Activated naive CD8-positive, alpha-beta T cell treated with anti-CD3 and anti-CD28 coated beads for 36 hours (primary cell): ENCODE measurements around the gene TRIO. TPM values are rescaled to one million over a fixed set of nuclear protein-coding genes. Genes with fewer than 3 reads are reported as not detected.
"Not testable (repeated sequence)": the region's sequence is repeated elsewhere in the genome, so short reads cannot be mapped to it uniquely, and the experiment has no call there.

Source experiments
- DNase-seq: peaks from one replicate; pipeline ENCODE4 v3.0.0; 2021
- H3K27ac Mint-ChIP-seq: one replicate; pipeline ENCODE4 v1.8.0; 2022; ENCODE audit warnings: mild to moderate bottlenecking, moderate library complexity, mixed read lengths
- H3K27me3 Mint-ChIP-seq: one replicate; pipeline ENCODE4 v1.8.0; 2022; ENCODE audit warnings: mild to moderate bottlenecking, mixed read lengths
- H3K36me3 Mint-ChIP-seq: one replicate; pipeline ENCODE4 v1.8.0; 2021; ENCODE audit warnings: mild to moderate bottlenecking, mixed read lengths
- H3K4me1 Mint-ChIP-seq: one replicate; pipeline ENCODE4 v1.8.0; 2021; ENCODE audit warnings: mixed read lengths
- H3K4me3 Mint-ChIP-seq: one replicate; pipeline ENCODE4 v1.8.0; 2022; ENCODE audit warnings: mild to moderate bottlenecking, moderate library complexity, mixed read lengths
- H3K9me3 Mint-ChIP-seq: one replicate; pipeline ENCODE4 v1.8.0; 2022; ENCODE audit warnings: mixed read lengths
- total RNA-seq, 2 experiments: library from RNA; stranded (reverse); gene quantifications; one replicate each; pipeline ENCODE4 v1.2.3, GENCODE V29; 2021

TRIO gene
- total RNA-seq, 2 experiments from 2014 or later = 7.4 to 9.8 TPM

- H3K4me1 Mint-ChIP-seq = no peaks in the 10 kb centered on the region
- peaks cover 6% of the 10 kb centered on the region for H3K27me3 Mint-ChIP-seq
- H3K9me3 Mint-ChIP-seq = no peaks in the 10 kb centered on the region
- H3K36me3 Mint-ChIP-seq = no peaks in the 10 kb centered on the region
- H3K4me3 Mint-ChIP-seq = no peak overlapping the region
- no peak for DNase-seq
- no peak overlapping the region for H3K27ac Mint-ChIP-seq
These were observed 46.5 kb downstream of the TRIO start for GRCh38 chr5:14189680-14190079.

GRCh38 chr5:14190194-14191164 lies 47.3 kb downstream of the TRIO start:
- H3K4me1 Mint-ChIP-seq = no peaks in the 10 kb centered on the region
- H3K9me3 Mint-ChIP-seq = no peaks in the 10 kb centered on the region
- H3K27ac Mint-ChIP-seq = no peak overlapping the region
- H3K27me3 Mint-ChIP-seq = peaks cover 11% of the 10 kb centered on the region
- no peaks in the 10 kb centered on the region for H3K36me3 Mint-ChIP-seq
- H3K4me3 Mint-ChIP-seq = no peak overlapping the region
- DNase-seq = no peak

DNA sequence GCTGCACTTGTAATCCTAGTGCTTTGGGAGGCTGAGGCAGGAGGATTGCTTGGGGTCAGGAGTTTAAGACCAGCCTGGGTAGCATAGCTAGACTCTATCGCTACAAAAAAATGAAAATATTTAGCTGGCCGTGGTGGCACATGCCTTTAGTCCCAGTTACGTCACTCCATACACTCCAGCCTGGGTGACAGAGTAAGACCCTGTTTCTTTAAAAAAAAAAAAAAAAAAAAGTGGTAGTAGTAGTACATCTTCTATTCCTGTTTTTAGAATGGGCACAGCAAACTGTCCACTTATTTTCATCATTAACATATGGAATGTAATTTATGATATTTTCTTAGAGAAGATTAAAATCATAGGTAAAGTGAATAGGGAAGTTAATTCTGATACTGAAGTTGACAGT lies 48.2 kb downstream of the TRIO start:
- Mint-ChIP-seq H3K9me3 (no peaks in the 10 kb centered on the region), H3K27ac (no peak overlapping the region), H3K27me3 (peaks cover 15% of the 10 kb centered on the region), H3K4me3 (no peak overlapping the region), H3K36me3 (no peaks in the 10 kb centered on the region), H3K4me1 (no peaks in the 10 kb centered on the region)
- no peak for DNase-seq

DNA sequence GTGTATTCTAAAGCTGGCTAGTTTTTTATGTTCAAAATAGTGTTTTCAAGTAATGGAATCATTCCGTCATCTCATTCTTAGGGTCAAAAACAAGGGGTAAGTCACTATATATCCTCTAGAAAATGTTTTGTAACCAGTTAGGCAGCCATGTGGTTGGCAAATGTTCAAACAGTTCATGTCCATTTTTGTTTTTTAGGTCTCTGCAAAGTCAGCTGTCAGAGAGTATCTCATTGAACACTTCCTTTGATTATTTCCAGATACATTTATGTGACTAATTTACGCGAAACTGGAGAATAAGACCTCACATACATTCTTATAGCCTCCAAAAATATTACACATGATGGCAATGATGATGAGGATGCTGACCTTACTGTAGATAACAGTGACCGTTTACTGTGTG lies 50.4 kb downstream of the TRIO start:
- H3K9me3 Mint-ChIP-seq = no peaks in the 10 kb centered on the region
- H3K4me3 Mint-ChIP-seq = no peak overlapping the region
- H3K4me1 Mint-ChIP-seq = no peaks in the 10 kb centered on the region
- H3K27me3 Mint-ChIP-seq = peaks cover 20% of the 10 kb centered on the region
- H3K36me3 Mint-ChIP-seq = no peaks in the 10 kb centered on the region
- no peak for DNase-seq
- H3K27ac Mint-ChIP-seq = no peak overlapping the region

- Mint-ChIP-seq H3K27me3 (peaks cover 20% of the 10 kb centered on the region), H3K27ac (no peak overlapping the region), H3K4me3 (no peak overlapping the region), H3K4me1 (no peaks in the 10 kb centered on the region), H3K36me3 (no peaks in the 10 kb centered on the region), H3K9me3 (no peaks in the 10 kb centered on the region)
- DNase-seq = no peak
These were observed 52.4 kb downstream of the TRIO start for GRCh38 chr5:14195588-14195987.

DNA sequence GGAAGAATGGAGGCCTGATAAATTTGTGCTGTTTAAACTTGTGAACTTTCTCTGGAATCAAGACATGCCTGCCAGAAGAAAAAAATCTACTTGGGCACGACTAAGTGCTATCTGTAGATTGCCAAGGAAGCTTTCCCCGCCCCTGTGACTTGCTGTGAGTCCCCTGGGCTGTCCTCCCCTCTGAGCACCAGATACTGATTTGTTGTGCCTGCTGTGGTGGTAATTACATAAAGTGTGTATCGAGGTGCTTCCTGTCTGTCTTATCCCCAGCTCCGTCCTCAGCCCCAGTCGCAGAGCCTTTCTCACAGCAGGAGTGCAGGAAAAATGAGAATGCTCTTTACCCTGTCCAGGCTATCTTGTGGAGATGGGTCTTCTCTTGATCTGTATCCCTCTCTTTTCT lies 53.9 kb downstream of the TRIO start:
- Mint-ChIP-seq H3K36me3 (no peaks in the 10 kb centered on the region), H3K27me3 (peaks cover 20% of the 10 kb centered on the region), H3K9me3 (no peaks in the 10 kb centered on the region), H3K4me1 (no peaks in the 10 kb centered on the region), H3K4me3 (no peak overlapping the region), H3K27ac (no peak overlapping the region)
- no peak for DNase-seq

- Mint-ChIP-seq H3K27me3 (peaks cover 25% of the 10 kb centered on the region), H3K4me3 (no peak overlapping the region), H3K36me3 (no peaks in the 10 kb centered on the region), H3K9me3 (no peaks in the 10 kb centered on the region), H3K4me1 (peaks cover 3% of the 10 kb centered on the region), H3K27ac (no peak overlapping the region)
- no peak for DNase-seq
These were observed 56.8 kb downstream of the TRIO start for GRCh38 chr5:14199902-14200301.

GRCh38 chr5:14200312-14200990 lies 57.3 kb downstream of the TRIO start:
- no peak for DNase-seq
- no peaks in the 10 kb centered on the region for H3K36me3 Mint-ChIP-seq
- H3K4me3 Mint-ChIP-seq = no peak overlapping the region
- peaks cover 7% of the 10 kb centered on the region for H3K4me1 Mint-ChIP-seq
- H3K9me3 Mint-ChIP-seq = no peaks in the 10 kb centered on the region
- H3K27me3 Mint-ChIP-seq = peaks cover 24% of the 10 kb centered on the region
- no peak overlapping the region for H3K27ac Mint-ChIP-seq

- DNase-seq = no peak
- H3K27ac Mint-ChIP-seq = no peak overlapping the region
- no peaks in the 10 kb centered on the region for H3K9me3 Mint-ChIP-seq
- peaks cover 22% of the 10 kb centered on the region for H3K27me3 Mint-ChIP-seq
- H3K4me1 Mint-ChIP-seq = peaks cover 7% of the 10 kb centered on the region
- no peaks in the 10 kb centered on the region for H3K36me3 Mint-ChIP-seq
- no peak overlapping the region for H3K4me3 Mint-ChIP-seq
These were observed 58.3 kb downstream of the TRIO start for GRCh38 chr5:14201325-14202045.

DNA sequence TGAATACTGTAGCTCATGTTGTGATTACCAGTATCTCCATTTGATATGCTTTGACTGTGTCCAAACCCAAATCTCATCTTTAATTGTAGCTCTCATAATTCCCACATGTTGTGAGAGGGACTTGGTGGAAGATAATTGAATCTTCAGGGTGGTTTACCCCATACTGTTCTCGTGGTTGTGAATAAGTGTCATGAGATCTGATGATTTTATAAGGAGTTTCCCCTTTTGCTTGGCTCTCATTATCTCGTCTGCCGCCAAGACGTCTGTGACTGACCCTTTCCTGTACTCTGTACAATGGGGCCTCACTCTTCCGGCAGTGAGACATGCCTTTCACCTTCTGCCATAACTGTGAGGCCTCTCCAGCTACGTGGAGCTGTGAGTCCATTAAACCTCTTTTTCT lies 59.3 kb downstream of the TRIO start:
- no peaks in the 10 kb centered on the region for H3K9me3 Mint-ChIP-seq
- H3K27ac Mint-ChIP-seq = no peak overlapping the region
- H3K27me3 Mint-ChIP-seq = peaks cover 17% of the 10 kb centered on the region

GRCh38 chr5:14204011-14204670 lies 61.0 kb downstream of the TRIO start:
- no peak for DNase-seq
- Mint-ChIP-seq H3K36me3 (no peaks in the 10 kb centered on the region), H3K27me3 (peaks cover 17% of the 10 kb centered on the region), H3K4me3 (no peak overlapping the region), H3K27ac (no peak overlapping the region), H3K9me3 (no peaks in the 10 kb centered on the region), H3K4me1 (peaks cover 13% of the 10 kb centered on the region)

More for the DNA sequence above, 59.3 kb downstream of the TRIO start:
- H3K4me3 Mint-ChIP-seq = no peak overlapping the region
- H3K4me1 Mint-ChIP-seq = peaks cover 8% of the 10 kb centered on the region
- DNase-seq = no peak
- H3K36me3 Mint-ChIP-seq = no peaks in the 10 kb centered on the region

DNA sequence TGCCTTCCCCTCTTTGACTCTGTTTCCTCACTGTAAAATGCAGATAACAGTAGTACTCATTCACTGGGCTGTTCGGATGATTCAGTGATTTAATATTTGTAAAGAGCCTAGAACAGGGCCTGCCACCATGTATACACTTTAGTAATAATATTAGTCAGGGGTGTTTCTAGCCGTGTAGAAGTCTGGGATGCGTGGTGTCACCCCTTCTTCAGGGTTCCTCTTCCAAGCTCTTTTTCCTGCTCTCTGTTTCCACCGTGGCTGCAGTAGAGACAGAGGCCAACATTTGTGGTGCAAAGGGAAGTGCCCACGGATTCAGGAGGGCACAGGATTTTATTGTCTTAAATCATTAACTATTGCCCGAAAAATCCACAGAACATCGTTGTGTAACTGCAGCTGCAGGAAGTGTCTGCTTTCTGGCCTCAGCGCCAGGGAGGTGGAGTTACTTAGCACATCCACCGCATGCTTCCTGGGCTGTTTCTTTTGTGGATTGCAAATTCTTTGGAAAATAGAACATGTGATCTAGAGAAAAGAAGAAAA lies 61.7 kb downstream of the TRIO start:
- Mint-ChIP-seq H3K4me3 (no peak overlapping the region), H3K27me3 (peaks cover 17% of the 10 kb centered on the region), H3K36me3 (no peaks in the 10 kb centered on the region), H3K9me3 (no peaks in the 10 kb centered on the region), H3K4me1 (peaks cover 13% of the 10 kb centered on the region), H3K27ac (no peak overlapping the region)
- DNase-seq = no peak

- Mint-ChIP-seq H3K27me3 (peaks cover 23% of the 10 kb centered on the region), H3K27ac (no peak overlapping the region), H3K36me3 (no peaks in the 10 kb centered on the region), H3K4me3 (no peak overlapping the region), H3K4me1 (peaks cover 13% of the 10 kb centered on the region), H3K9me3 (no peaks in the 10 kb centered on the region)
- no peak for DNase-seq
These were observed 63.0 kb downstream of the TRIO start for GRCh38 chr5:14206028-14206725.

DNA sequence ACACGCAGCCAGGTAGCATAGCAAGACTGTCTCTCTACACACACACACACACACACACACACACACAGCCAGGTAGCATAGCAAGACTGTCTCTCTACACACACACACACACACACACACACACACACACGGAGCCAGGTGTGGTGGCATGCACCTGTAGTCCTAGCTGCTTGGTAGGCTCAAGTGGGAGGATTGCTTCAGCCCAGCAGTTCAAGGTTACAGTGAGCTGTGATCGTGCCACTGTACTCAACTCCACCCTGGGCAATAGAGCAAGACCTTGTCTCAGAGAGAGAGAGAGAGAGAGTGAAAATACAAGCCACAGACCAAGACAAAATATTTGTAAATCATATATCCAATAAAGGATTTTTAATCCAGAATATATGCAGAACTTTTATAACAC lies 64.3 kb downstream of the TRIO start:
- not testable (repeated sequence) for H3K27ac Mint-ChIP-seq, H3K4me3 Mint-ChIP-seq, DNase-seq, H3K36me3 Mint-ChIP-seq, H3K9me3 Mint-ChIP-seq
- Mint-ChIP-seq H3K4me1 (peaks cover 13% of the 10 kb centered on the region), H3K27me3 (peaks cover 23% of the 10 kb centered on the region)
